GM12801 (cell line): Measurements from ENCODE around the gene CDK5R1.

ENCODE experiments used
- TF ChIP-seq, protein P1 (sequence below): IDR thresholded peaks from one replicate; pipeline ENCODE4 v1.5.1; 2011; ENCODE audit warnings: control low read depth; ENCODE audit not compliant: insufficient read length; ENCODE audit errors: extremely low read depth

CDK5R1 gene

DNA sequence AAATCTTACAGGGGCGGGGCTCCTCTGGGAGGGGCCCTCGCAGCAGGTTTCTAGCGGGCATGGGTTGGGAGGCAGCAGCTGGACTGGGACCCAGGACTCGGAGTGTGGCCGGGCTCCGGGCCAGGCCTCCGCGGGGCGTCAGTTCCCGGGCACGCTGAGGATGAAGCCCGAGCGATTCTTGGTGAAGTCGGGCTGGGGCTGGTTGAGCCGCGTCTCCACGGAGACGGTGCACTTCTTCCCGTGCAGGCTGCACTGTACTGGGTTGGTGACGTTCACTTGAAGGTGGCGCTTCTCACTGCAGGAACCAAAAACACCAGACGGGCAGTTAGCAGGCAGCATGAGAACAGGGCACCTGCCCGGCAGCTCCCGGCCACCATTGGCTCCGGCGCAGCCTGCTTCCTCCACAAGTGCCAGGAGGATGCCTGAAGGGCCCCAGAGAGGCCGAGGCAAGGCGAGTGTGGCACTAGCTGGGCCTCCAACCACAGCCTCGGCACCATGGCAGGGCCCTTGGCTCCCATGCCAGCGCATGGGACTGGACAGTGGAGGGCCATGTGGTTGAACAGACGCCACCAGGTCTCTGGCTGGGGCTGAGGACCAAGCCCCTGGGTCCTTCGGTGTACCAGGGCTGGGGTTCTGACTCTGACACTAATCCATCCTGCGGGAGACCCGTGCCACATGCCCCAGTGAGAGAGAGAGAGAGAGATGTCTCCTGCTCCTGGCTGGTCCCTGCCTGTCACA lies 8.0 kb downstream of the CDK5R1 start:
- TF ChIP-seq, protein P1, sequence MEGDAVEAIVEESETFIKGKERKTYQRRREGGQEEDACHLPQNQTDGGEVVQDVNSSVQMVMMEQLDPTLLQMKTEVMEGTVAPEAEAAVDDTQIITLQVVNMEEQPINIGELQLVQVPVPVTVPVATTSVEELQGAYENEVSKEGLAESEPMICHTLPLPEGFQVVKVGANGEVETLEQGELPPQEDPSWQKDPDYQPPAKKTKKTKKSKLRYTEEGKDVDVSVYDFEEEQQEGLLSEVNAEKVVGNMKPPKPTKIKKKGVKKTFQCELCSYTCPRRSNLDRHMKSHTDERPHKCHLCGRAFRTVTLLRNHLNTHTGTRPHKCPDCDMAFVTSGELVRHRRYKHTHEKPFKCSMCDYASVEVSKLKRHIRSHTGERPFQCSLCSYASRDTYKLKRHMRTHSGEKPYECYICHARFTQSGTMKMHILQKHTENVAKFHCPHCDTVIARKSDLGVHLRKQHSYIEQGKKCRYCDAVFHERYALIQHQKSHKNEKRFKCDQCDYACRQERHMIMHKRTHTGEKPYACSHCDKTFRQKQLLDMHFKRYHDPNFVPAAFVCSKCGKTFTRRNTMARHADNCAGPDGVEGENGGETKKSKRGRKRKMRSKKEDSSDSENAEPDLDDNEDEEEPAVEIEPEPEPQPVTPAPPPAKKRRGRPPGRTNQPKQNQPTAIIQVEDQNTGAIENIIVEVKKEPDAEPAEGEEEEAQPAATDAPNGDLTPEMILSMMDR: no peak

DNA sequence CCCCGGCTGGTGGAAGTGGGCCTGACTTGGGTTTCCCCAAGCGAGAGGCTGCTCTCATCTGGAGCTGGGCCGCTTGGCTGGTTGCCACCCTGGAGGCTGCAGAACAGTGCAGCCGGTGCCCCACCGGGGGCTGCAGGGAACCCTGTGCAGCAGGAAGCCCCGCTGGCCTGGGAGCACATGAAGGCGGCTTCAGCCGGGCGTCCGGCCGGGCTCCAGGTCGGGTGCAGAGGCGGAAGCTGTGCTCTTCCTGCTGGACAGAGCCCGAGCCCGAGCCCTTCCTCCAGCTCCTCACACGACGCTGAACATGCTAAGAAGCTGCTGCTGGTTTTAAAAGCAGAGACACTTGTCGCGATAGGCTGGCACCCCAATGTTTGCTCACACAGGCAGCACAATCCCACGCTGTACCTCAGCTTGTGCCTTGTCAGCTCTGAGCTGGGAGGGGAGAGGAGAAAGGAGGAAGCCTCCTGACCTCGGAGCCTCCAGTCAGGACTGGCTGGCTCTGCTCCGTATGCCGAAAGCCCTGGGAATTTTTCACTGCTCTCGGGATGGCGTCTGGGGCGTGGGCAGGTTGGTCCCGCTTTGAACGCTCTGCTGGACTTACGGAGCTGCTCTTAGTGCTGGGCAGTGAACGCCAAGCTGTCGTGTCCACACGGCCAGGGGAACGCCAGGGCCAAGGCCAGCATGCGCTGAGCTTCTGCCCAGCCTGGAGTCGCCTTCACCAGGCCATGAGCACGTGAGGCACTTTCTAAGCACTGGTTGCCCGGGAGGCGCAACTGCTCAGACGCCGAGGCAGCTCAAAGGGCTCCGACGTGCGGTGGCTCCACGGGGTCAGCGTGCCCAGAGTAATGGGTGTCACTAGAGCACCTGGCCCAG lies 8.8 kb downstream of the CDK5R1 start:
- TF ChIP-seq, protein P1: no peak

DNA sequence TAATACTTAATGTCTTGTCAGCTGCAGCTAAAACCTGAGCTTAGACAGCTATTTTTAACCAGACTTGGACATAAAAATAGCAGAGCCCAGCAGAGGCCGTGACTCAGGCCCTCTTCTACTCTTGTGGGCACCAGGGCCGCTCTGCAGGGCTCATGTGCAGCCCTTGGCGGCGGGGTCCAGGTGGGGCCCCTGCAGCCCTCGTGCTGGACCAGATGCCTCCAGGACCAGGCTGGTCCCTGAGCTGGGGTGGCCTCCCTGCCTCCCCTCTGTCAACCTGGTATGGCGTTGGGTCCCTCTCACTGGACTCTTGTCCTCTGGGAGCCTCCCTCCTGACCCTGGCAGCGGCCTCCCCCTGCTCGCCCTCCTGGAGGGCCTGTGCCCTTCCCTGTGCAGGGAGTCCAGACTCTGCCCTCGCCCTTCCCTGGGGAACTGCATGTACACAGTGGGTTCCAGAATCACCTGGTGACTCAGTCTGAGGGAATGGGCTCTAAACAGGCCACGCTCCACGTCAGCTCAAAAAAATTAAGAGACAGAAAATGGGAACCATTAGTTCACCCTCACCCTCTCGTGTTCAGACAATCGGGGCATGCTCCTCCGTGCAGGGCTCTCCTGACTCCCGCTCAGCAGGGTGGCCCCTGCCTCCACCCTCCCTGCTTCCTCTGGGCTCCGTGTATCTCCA lies 9.7 kb downstream of the CDK5R1 start:
- TF ChIP-seq, protein P1: no peak

DNA sequence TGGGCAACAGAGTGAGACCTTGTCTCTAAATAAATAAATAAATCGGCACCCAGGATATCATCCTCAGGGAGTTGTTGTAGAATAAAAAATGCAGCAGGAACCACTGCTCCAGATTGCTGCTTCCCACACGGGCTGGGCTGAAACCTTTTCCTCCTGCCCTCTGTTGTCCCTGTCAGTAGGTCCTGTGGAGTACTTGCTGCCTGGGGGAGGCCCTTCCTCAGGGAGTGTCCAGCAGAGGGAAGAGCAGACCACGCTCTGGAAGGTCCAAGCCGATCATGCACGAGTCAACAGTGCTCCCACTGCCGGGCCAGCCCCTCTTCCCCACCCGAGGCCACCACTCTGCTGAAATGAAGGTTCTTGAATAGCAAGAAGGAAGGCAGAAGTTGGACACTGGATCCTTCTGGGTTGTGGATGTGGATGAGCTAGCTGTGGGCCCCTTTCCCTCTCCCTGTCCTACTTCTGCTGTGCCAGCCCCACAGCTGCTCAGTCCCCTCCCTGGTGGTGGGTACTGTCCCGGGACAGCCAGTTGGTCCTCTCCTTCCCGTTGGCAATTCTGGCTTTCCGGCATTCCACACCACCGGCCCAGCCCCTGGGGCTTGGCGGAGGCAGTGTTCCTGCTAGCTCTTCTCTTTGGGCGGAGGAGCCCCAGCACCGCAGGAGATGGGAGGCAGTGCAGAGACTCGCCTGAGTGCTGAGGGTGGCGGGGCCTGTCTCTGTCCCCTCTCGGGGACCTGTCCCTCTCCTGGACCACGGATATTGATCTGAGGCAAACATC lies 10.8 kb downstream of the CDK5R1 start:
- TF ChIP-seq, protein P1: no peak

DNA sequence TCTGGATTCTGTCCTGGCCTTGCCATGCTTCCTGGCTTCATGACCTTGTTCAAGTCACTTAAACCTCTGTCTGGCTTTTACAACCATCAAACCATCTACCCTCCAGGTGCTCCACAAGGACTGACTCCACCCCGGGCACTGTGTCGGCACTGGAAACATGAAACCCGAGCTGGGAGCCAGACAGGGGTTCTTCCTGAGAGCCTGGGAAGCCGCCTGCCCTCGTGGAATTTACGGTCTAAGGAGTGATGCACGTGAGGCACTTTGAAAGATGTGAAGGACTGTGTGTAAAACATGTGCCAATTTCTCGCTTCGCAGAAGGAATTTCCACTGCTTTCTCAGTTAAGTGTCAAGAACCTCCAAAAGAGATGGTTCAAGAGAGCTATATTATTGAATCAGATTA lies 11.6 kb downstream of the CDK5R1 start:
- TF ChIP-seq, protein P1: no peak

DNA sequence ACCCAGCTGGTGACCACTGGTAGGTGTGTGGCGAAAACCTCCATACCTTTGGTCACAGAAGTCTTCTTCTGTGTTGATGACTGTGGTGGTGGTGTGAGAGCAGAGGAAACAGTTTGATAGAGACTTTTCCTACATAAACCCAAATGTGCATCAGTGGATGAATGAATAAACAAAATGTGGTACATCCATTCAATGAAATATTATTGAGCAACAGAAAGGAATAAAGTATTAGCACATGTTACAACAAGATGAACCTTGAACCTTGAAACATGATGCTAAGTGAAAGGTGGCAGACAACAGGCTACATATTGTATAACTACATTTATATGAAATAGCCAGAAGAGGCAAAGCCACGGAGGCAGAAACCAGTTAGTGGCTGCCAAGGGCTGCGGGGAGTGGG lies 15.2 kb downstream of the CDK5R1 start:
- TF ChIP-seq, protein P1: no peak
